Skeletal muscle tissue (tissue), 4 donors: ENCODE results near the gene C2orf69. TPM values are rescaled to one million over a fixed set of nuclear protein-coding genes. Genes with fewer than 3 reads are reported as not detected.

Experiments
- H3K27ac ChIP-seq: one replicate; pipeline ENCODE4 v1.7.0; 2013; ENCODE audit warnings: mild to moderate bottlenecking, low read depth, low read length, inconsistent platforms
- H3K27me3 ChIP-seq, 3 donors: one replicate each; pipeline ENCODE4 v1.7.0; 2013; ENCODE audit warnings: low read length in 3 of 3; ENCODE audit not compliant: control insufficient read depth in 3 of 3, insufficient read depth in 3 of 3
- H3K36me3 ChIP-seq, 3 donors: one replicate each; pipeline ENCODE4 v1.7.0; 2013; ENCODE audit warnings: low read length in 3 of 3; ENCODE audit not compliant: control insufficient read depth in 3 of 3, insufficient read depth in 3 of 3
- H3K4me1 ChIP-seq, 3 donors: one replicate each; pipeline ENCODE4 v1.7.0; 2013; ENCODE audit warnings: low read length in 3 of 3, mild to moderate bottlenecking in 3 of 3; ENCODE audit not compliant: control insufficient read depth in 3 of 3, insufficient read depth in 3 of 3
- H3K4me3 ChIP-seq, 3 donors: one replicate each; pipeline ENCODE4 v1.7.0; 2013; ENCODE audit warnings: low read length in 3 of 3
- H3K9ac ChIP-seq, 3 donors: one replicate each; pipeline ENCODE4 v1.7.0; 2013; ENCODE audit warnings: low read length in 3 of 3, mild to moderate bottlenecking in 3 of 3, moderate library complexity in 2 of 3, low read depth in 1 of 3
- H3K9me3 ChIP-seq, 3 donors: one replicate each; pipeline ENCODE4 v1.7.0; 2013; ENCODE audit warnings: low read length in 3 of 3; ENCODE audit not compliant: control insufficient read depth in 3 of 3
- total RNA-seq: library from RNA; depleted of rRNA; stranded (reverse); fragments of >200 nt; gene quantifications from one replicate; pipeline ENCODE4 v1.2.3, GENCODE V29; 2014
- donor health status: Osteomylitis.

C2orf69 gene
- total RNA-seq, 1 donor from 2014 or later = 7.3 TPM

DNA sequence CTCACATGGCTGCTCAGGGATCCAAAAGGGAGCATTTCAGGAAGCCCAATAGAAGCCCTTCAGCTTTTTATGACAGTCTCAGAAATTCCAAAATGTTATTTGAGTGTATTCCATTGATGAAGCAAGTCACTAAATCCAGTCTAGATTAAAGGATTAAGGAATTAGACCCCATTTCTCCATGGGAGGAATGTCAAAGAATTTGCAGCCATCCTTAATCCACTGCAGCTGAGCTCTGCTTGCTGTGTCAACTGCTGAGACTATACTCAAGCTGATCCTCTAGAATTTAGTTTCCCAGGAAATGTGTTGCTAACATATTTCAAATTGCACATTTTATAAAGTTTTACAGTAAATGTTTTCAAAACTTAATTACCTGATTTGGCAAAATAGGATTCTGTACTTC is 28.4 kb upstream of the C2orf69 start:
- H3K36me3 ChIP-seq = no peaks in the 10 kb centered on the region
- no peak overlapping the region for H3K27ac ChIP-seq
- H3K4me1 ChIP-seq = no peaks in the 10 kb centered on the region
- no peak overlapping the region for H3K4me3 ChIP-seq
- no peak overlapping the region for H3K9ac ChIP-seq
- H3K27me3 ChIP-seq = no peaks in the 10 kb centered on the region
- H3K9me3 ChIP-seq = no peaks in the 10 kb centered on the region

DNA sequence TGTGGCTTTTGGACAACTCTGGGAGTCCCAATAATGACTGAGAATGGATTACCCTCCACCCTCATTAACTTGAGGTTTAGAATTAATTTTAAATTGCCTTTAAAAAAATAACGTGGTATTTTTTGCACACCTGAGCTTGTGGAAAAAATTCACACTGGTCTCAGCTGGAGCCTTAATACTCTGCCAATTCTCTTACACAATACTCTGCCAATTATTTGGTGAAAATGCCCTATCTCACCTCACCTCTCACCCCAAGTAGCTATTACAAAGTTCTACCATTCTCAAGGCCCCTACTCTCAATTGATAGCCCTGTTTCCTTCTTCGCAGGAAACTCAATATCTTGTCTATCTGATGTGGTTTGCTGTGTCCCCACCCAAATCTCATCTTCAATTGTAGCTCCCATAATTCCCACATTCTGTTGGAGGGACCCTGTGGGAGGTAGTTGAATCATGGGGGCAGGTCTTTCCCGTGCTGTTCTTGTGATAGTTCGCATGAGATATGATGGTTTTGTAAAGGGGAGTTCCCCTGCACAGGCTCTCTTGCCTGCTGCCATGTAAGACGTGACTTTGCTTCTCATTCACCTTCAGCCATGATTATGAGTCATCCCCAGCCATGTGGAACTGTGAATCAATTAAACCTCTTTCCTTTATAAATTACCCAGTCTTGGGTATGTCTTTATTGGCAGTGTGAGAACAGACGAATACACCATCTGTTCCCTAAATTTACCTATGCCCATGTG is 27.4 kb upstream of the C2orf69 start:
- no peaks in the 10 kb centered on the region for H3K9me3 ChIP-seq
- H3K27me3 ChIP-seq = no peaks in the 10 kb centered on the region
- no peak overlapping the region for H3K27ac ChIP-seq
- H3K36me3 ChIP-seq = no peaks in the 10 kb centered on the region
- no peak overlapping the region for H3K4me3 ChIP-seq
- no peaks in the 10 kb centered on the region for H3K4me1 ChIP-seq
- no peak overlapping the region for H3K9ac ChIP-seq

DNA sequence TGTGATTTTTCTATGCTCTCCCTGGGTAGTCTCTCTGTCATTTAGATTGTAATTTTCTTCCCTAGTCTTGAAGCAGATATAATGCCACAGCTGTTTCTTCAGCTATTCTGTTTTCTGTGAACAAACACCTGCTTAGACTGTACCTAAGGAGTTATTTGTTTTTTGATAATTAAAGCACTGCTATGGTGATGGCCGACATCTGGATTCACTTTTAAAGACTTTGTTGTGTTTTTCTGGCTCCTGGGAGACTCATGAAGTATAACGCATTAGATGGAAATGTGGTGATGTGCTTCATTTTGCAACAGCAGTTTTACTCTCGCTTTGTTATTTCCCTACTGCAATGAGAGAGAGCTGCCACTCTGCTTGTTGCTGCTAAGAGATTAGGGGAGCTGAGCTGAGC is 15.7 kb upstream of the C2orf69 start:
- Histone ChIP-seq H3K27ac (no peak overlapping the region), H3K9me3 (no peaks in the 10 kb centered on the region), H3K36me3 (no peaks in the 10 kb centered on the region)

DNA sequence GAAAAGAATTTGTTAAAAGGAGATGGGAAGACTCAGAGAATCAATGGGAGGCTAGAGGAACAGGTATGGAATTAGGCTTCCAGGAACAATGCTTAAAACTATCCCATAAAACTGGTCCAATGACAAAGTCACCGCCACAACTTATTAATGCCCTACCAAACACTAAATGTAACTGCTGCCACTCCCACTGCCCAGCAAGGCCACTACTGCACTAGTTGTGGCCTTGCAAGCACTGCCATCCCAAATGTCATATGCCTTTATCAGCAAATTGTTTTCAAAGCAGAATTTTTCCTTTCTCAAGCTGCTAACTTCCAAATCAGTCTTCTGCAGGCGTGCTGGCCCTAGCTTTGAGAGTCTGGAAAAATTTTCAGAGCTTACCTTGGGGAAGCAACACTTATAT is 14.5 kb upstream of the C2orf69 start:
- Histone ChIP-seq H3K4me1 (no peaks in the 10 kb centered on the region), H3K27ac (no peak overlapping the region), H3K4me3 (no peak overlapping the region), H3K9ac (no peak overlapping the region), H3K9me3 (no peaks in the 10 kb centered on the region), H3K36me3 (no peaks in the 10 kb centered on the region), H3K27me3 (no peaks in the 10 kb centered on the region)

More for the DNA sequence above, 15.7 kb upstream of the C2orf69 start:
- H3K4me1 ChIP-seq = no peaks in the 10 kb centered on the region
- no peaks in the 10 kb centered on the region for H3K27me3 ChIP-seq
- no peak overlapping the region for H3K9ac ChIP-seq
- H3K4me3 ChIP-seq = no peak overlapping the region

DNA sequence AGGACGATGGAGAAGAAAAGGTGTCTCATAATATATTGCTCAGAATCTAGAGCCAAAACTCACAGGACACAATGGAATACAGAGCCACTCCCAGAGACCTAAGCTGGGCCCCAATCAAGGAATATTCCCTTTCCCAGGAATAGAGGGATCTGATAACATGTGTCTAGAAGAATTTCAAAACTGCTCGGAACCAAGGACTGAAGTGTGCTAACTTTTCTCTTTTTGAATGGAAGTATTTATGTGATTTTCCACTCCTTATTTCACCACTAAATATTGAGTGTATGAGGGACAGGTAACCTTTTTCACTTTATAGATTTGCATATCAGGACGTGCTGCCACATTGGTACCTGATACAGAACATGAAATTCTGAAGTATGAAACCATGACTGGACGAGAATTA is 9.2 kb upstream of the C2orf69 start:
- H3K9ac ChIP-seq = no peak overlapping the region
- H3K9me3 ChIP-seq = no peaks in the 10 kb centered on the region
- no peaks in the 10 kb centered on the region for H3K4me1 ChIP-seq
- H3K27ac ChIP-seq = no peak overlapping the region
- no peaks in the 10 kb centered on the region for H3K27me3 ChIP-seq
- no peaks in the 10 kb centered on the region for H3K36me3 ChIP-seq
- no peak overlapping the region for H3K4me3 ChIP-seq

DNA sequence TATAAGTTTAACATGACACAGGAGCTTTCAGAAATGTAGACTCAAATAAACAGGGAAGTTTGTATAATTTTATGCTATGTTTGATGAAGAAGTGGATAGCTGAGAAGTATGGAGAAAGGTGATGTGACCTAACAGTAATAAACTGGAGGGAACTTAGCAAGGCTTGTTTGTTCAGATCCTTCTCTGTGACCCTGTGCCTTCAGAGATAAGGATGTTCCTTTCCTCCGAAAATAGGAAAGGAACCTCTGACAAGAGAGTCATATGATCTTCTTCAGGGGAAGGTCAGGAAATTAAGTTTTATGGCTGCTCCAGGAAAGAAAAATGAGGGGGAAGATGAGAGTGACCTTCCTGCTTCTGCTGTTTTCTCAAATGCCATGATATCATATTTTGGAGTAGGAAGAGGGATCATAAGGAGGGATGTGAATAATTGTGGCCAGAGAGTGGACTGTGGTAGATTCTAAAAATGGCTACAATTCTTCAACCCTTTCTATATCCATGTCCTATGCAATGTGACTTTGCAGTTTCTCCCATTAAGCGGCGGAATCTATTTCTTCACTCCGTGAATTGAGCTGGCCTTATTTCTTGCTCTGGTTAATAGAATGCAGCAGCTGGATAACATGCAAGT is 8.5 kb upstream of the C2orf69 start:
- no peaks in the 10 kb centered on the region for H3K9me3 ChIP-seq
- no peak overlapping the region for H3K4me3 ChIP-seq
- H3K27me3 ChIP-seq = no peaks in the 10 kb centered on the region
- no peaks in the 10 kb centered on the region for H3K36me3 ChIP-seq
- no peak overlapping the region for H3K9ac ChIP-seq
- H3K27ac ChIP-seq = no peak overlapping the region
- no peaks in the 10 kb centered on the region for H3K4me1 ChIP-seq

DNA sequence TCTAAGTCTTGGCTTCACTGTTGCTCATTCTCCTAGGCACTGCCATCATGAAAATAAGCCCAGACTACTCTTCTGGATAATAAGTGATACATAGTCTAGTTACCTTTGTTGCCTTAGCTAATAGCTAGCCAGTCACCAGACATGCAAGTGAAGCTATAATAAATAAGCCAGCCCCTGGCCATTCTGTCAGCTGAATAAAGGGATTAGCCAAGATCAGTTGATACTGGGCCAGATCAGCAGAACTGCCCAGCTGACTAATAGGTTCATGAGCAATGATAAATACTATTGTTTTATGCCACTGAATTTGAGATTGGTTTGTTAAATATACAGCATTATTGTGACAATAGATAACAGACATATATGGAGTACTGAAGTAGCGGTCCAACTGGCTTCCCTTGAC is 8.0 kb upstream of the C2orf69 start:
- Histone ChIP-seq H3K27ac (no peak overlapping the region), H3K4me1 (no peaks in the 10 kb centered on the region), H3K4me3 (no peak overlapping the region), H3K9ac (no peak overlapping the region), H3K36me3 (no peaks in the 10 kb centered on the region), H3K27me3 (no peaks in the 10 kb centered on the region), H3K9me3 (no peaks in the 10 kb centered on the region)

DNA sequence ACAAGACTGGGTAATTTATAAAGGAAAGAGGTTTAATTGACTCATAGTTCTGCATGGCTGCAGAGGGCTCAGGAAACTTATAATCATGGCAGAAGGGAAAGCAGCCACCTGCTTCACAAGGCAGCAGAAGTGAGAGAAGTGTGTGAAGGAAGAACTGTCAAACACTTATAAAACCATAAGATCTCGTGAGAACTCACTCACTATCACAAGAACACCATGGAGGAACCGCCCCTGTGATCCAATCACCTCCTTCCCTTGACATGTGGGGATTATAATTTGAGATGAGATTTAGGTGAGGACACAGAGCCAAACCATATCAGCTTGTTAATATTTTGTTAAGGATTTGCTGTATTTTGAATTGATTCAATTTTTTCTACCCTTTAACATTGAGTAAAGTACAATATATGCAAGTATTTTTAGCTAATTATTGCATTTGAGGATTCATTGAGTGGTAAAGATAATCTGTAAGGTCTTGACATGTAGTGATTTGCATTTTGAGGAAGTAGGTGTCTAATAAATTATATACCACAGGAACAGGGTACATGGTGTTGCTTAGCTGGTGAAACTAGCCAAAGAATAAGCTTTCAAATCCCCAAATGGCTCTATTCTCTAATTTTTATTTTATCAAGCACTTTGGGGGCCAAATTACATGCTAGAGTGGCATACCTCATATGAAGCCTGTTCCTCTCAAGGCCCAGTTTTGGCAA is 3.9 kb upstream of the C2orf69 start:
- Histone ChIP-seq H3K9ac (no peak overlapping the region), H3K27me3 (no peaks in the 10 kb centered on the region), H3K36me3 (no peaks in the 10 kb centered on the region), H3K9me3 (no peaks in the 10 kb centered on the region), H3K27ac (no peak overlapping the region), H3K4me3 (no peak overlapping the region), H3K4me1 (peaks cover 9 to 11% (median 9%) of the 10 kb centered on the region in 3 donors)

DNA sequence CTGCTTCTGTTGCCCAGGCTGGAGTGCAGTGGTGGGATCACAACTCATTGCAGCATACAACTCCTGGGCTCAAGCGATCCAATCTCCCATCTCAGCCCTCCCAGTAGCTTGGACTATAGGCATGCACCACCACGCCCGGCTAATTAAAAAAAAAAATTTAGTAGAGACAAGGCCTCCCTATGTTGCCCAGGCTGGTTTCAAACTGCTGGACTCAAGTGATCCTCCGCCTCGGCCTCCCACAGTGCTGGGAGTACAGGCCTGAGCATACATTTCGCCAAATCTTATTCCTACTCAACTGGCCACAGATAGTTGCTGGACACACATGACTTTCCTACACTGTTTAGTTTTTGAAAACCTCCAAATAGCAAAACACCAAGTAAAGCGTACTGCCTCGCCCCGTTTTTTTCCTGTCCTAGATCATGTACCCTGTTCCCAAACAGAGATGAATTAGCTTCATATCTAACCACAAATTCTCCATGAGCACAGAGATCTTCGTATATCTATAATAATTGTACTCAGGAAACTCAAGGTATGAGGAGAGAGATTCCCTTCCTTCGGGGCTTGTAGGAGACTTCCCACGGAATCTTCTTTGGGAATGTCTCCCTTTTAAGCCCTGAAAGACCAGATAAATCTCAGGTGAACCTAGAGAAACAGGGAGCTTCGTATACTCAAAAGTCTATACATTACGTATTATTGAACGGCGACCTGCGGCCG is 598 bp upstream of the C2orf69 start:
- peaks cover 13 to 21% (median 20%) of the 10 kb centered on the region in 3 donors for H3K4me1 ChIP-seq
- no peaks in the 10 kb centered on the region for H3K27me3 ChIP-seq
- H3K4me3 ChIP-seq = peak overlapping the region; percentile 77 to 99 (median 96)
- H3K36me3 ChIP-seq = no peaks in the 10 kb centered on the region
- no peak overlapping the region for H3K27ac ChIP-seq
- H3K9ac ChIP-seq = peak overlapping the region in 2 of 3 donors; percentile 5 to 94
- H3K9me3 ChIP-seq = no peaks in the 10 kb centered on the region

DNA sequence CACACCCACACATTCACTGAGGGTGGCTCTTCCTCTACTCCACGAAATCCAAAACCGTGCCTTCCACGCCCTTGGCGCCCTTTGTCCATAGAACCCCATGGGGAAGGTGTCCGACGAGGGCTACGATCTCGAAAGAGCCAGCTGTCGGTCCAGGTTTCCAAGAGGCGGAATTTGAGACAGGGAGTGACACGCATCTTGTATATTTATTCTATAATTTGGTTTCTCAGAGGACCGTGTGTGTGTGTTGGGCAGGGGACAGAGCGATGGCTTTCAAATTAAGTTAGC is 726 bp downstream of the C2orf69 start:
- peaks cover 0 to 4% (median 1%) of the 10 kb centered on the region in 3 donors for H3K36me3 ChIP-seq
- peak overlapping the region; percentile 77 to 99 (median 96) for H3K4me3 ChIP-seq
- H3K9ac ChIP-seq = peak overlapping the region; percentile 94 to 96 (median 96)
- H3K4me1 ChIP-seq = peaks cover 13 to 21% (median 20%) of the 10 kb centered on the region in 3 donors
- no peaks in the 10 kb centered on the region for H3K9me3 ChIP-seq
- H3K27ac ChIP-seq = peak overlapping the region; percentile 93
- no peaks in the 10 kb centered on the region for H3K27me3 ChIP-seq
